Large intestine (tissue), 3 donors: Measurements from ENCODE around the gene PAQR4. TPM values are rescaled to one million over a fixed set of nuclear protein-coding genes. Genes with fewer than 3 reads are reported as not detected.
A peak's percentile ranks its signal among the peaks of the same experiment; 100 is the strongest.

ENCODE experiments used
- DNase-seq, 2 donors: peaks; one replicate each; pipeline versions ENCODE4 v3.0.0 to v3.0.0-alpha.2; 2013
- H3K27ac ChIP-seq: one replicate; pipeline ENCODE4 v1.5.1; 2013; ENCODE audit warnings: low read length
- H3K27me3 ChIP-seq: 2 replicates; pipeline ENCODE4 v1.6.1; 2013; ENCODE audit warnings: low read length; ENCODE audit not compliant: control insufficient read depth, insufficient read depth
- H3K36me3 ChIP-seq: 2 replicates; pipeline ENCODE4 v1.6.1; 2013; ENCODE audit warnings: low read length; ENCODE audit not compliant: control insufficient read depth, insufficient read depth
- H3K4me1 ChIP-seq: one replicate; pipeline ENCODE4 v1.6.1; 2013; ENCODE audit warnings: low read length; ENCODE audit not compliant: control insufficient read depth, insufficient read depth
- H3K4me3 ChIP-seq: one replicate; pipeline ENCODE4 v1.5.1; 2013; ENCODE audit warnings: low read length
- H3K9me3 ChIP-seq: one replicate; pipeline ENCODE4 v1.6.1; 2013; ENCODE audit warnings: mild to moderate bottlenecking, low read depth, low read length, moderate library complexity; ENCODE audit not compliant: control insufficient read depth
- WGBS: methylation state at CpG from one replicate; pipeline ENCODE4 v1.1.5; 2013; ENCODE audit warnings: low lambda C conversion rate; ENCODE audit not compliant: insufficient coverage; 5-methylcytosine and 5-hydroxymethylcytosine counted together
- polyA plus RNA-seq: library from polyadenylated mRNA; unstranded; fragments of 120-200 nt; gene quantifications from one replicate; pipeline ENCODE4 v1.2.1, GENCODE V29; 2013

Gene PAQR4
- polyA plus RNA-seq, 1 donor, result 16.4 TPM

DNA sequence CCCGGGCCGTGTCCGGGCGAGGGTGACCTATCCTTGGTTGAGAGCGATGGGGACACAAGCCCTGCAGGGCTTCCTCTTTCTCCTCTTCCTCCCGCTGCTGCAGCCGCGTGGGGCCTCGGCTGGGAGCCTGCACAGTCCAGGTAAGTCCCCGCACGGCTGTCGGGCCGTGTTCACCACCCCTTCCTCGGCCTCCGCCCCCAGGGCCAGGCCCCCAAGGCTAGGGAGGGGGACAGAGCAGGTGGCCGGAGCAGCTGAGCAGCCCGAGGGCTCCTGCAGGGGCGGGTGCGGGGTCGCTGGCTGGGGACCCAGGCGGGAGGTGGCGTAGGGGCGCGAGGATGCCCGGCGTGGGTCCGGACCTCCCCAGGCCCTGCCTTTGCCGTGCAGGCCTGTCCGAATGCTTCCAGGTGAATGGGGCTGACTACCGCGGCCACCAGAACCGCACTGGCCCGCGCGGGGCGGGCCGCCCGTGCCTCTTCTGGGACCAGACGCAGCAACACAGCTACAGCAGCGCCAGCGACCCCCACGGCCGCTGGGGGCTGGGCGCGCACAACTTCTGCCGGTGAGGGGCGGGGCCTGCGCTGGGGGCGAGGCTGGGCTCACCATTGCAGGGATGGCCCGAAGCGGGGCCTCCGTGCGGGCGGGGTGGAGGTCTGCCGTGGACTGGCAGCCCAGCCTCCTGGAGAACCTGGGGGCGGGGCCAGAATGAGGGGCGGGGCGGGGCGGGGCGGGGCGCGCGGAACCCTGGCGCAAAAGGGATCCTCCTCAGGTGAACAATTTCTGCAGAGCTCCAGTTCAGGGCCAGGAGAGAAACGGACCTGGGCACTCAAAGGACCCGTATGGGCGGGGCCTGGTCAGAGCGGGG is 4.4 kb upstream of the PAQR4 start:
- peak in 1 of 2 donors; percentile 56 for DNase-seq
- Histone ChIP-seq H3K27ac (no peak overlapping the region), H3K4me1 (peaks cover 32% of the 10 kb centered on the region), H3K27me3 (peaks cover 75% of the 10 kb centered on the region), H3K9me3 (peaks cover 28% of the 10 kb centered on the region), H3K36me3 (no peaks in the 10 kb centered on the region), H3K4me3 (peak overlapping the region; percentile 13)
- no CpG with 5 or more reads among the region's 68 CpGs for WGBS

- Histone ChIP-seq H3K4me3 (no peak overlapping the region), H3K27me3 (peaks cover 70% of the 10 kb centered on the region), H3K36me3 (no peaks in the 10 kb centered on the region), H3K27ac (no peak overlapping the region), H3K9me3 (peaks cover 28% of the 10 kb centered on the region), H3K4me1 (peaks cover 40% of the 10 kb centered on the region)
- DNase-seq, result no peak
- no CpG with 5 or more reads among the region's 39 CpGs for WGBS
These were observed 2.9 kb upstream of the PAQR4 start for GRCh38 chr16:2966043-2966807.

GRCh38 chr16:2966808-2967191 is 2.3 kb upstream of the PAQR4 start:
- Histone ChIP-seq H3K9me3 (peaks cover 28% of the 10 kb centered on the region), H3K36me3 (peaks cover 1% of the 10 kb centered on the region), H3K4me1 (peaks cover 40% of the 10 kb centered on the region), H3K27ac (no peak overlapping the region), H3K27me3 (peaks cover 67% of the 10 kb centered on the region), H3K4me3 (no peak overlapping the region)
- no CpG with 5 or more reads among the region's 46 CpGs for WGBS
- DNase-seq, result peak in 1 of 2 donors; percentile 40

- H3K36me3 ChIP-seq, result peaks cover 5% of the 10 kb centered on the region
- no peak for DNase-seq
- peaks cover 28% of the 10 kb centered on the region for H3K9me3 ChIP-seq
- H3K27ac ChIP-seq, result no peak overlapping the region
- WGBS, result no CpG with 5 or more reads among the region's 51 CpGs
- H3K4me3 ChIP-seq, result no peak overlapping the region
- peaks cover 63% of the 10 kb centered on the region for H3K27me3 ChIP-seq
- peaks cover 40% of the 10 kb centered on the region for H3K4me1 ChIP-seq
These were observed 1.9 kb upstream of the PAQR4 start for GRCh38 chr16:2967211-2967631.

DNA sequence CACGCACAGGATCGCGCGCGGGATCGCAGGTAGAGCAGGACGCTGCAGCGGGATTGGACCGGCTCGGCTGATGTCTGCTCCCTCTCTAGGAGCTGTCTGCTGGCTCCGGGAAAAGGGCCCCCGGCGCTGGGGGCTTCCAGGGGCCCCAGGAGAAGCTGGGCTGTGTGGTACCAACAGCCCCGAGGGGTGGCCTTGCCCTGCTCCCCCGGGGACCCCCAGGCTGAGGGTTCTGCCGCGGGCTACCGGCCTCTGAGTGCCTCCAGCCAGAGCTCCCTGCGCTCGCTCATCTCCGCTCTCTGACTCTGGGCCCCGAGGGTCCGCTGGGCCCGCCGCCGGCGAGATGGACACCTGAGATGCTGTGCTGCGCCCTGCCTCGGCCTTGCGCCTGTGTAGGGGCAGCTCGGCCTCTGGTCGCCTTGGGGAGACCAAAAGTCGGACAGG is 1.4 kb upstream of the PAQR4 start:
- WGBS, result no CpG with 5 or more reads among the region's 33 CpGs
- no peak overlapping the region for H3K4me3 ChIP-seq
- no peak overlapping the region for H3K27ac ChIP-seq
- H3K9me3 ChIP-seq, result peaks cover 26% of the 10 kb centered on the region
- DNase-seq, result no peak
- peaks cover 10% of the 10 kb centered on the region for H3K36me3 ChIP-seq
- H3K4me1 ChIP-seq, result peaks cover 40% of the 10 kb centered on the region
- H3K27me3 ChIP-seq, result peaks cover 57% of the 10 kb centered on the region

DNA sequence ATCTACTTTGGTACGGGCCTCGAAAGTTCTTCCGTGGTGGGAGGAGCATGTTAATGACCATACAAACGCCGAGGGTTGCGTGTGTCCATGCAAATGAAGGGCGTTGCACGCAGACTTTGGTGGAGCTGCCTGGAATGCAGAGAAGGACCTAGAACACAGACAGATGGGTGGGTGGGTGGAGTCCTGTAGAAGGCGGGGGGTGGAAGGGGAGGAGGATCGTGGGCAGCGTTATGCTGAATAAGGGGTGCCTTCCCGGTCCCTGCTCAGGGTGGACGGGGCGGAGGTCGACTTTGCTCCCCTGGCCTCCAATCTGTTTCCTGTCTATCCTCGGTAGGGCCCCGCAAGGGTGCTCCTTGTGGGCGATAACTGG is 795 bp upstream of the PAQR4 start:
- Histone ChIP-seq H3K36me3 (peaks cover 11% of the 10 kb centered on the region), H3K4me3 (peak overlapping the region; percentile 62), H3K27ac (peak overlapping the region; percentile 35), H3K9me3 (peaks cover 23% of the 10 kb centered on the region), H3K27me3 (peaks cover 51% of the 10 kb centered on the region), H3K4me1 (peaks cover 38% of the 10 kb centered on the region)
- WGBS, result no CpG with 5 or more reads among the region's 18 CpGs
- no peak for DNase-seq

DNA sequence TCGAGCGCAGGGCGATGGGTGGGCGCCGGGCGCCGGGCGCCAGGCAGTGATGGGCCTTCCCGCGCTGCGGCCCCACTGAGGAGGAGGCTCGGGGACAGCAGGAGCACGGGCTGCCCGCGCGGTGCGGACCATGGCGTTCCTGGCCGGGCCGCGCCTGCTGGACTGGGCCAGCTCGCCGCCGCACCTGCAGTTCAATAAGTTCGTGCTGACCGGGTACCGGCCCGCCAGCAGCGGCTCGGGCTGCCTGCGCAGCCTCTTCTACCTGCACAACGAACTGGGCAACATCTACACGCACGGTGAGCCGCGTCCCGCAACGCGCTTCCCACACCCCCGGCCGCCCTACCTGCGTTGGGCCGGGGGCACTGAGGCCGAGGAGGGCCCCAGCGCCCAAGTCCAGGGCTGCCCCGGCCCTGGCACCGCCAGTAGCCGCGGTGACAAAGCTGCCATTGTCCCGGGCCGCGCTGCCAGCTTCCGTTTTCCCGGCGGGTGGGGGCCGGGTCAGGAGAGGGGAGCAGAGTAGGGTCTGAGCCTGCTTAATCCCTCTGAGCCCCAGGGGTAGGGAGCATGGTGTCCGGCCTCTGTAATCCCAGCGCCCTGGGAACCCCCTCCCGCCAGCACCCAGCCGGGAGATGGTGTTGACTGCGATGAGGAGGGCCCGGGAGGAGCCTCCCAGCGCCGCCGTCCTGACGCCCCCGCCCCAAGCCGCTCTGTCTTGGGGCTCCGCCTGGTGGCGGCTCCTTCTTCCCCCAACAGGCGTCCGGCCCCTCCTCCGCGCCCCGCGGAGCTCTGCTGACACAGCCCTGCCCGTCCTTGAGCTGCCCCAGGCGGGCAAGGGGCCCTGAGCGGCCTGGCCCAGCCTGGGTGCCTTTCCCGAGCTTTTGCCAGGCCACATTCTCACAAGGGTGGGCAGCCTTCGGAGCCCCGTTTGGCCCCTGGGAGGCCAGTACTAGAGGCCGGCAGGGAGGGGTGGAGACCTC is 685 bp downstream of the PAQR4 start:
- peak; percentile 61 to 77 for DNase-seq
- Histone ChIP-seq H3K4me1 (peaks cover 27% of the 10 kb centered on the region), H3K27ac (no peak overlapping the region), H3K4me3 (peak overlapping the region; percentile 66), H3K36me3 (peaks cover 11% of the 10 kb centered on the region), H3K9me3 (peaks cover 13% of the 10 kb centered on the region), H3K27me3 (peaks cover 37% of the 10 kb centered on the region)
- no CpG with 5 or more reads among the region's 83 CpGs for WGBS

DNA sequence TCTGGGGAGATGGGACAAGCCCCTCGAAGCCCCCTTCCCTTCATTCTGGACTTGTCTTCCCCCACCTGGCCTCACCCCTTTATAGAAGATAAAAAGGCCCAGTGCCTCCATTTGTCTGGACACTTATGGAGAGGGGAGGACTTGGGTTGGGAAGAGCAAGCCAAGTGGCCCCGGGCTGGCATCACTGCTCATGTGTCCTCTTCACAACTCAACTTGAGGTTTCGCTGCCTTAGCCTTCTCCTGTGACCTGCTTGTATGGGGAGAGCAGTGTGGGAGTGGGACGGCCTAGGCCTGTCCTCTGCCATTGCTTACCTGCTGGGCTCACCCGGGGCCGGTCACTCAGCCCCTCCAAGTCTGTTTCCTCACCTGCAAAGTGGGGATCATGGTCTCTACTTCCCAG is 1.4 kb downstream of the PAQR4 start:
- Histone ChIP-seq H3K27ac (no peak overlapping the region), H3K36me3 (peaks cover 11% of the 10 kb centered on the region), H3K4me1 (peaks cover 23% of the 10 kb centered on the region), H3K27me3 (peaks cover 30% of the 10 kb centered on the region), H3K4me3 (peak overlapping the region; percentile 66), H3K9me3 (peaks cover 15% of the 10 kb centered on the region)
- DNase-seq, result no peak
- WGBS, result no CpG with 5 or more reads among the region's 6 CpGs

DNA sequence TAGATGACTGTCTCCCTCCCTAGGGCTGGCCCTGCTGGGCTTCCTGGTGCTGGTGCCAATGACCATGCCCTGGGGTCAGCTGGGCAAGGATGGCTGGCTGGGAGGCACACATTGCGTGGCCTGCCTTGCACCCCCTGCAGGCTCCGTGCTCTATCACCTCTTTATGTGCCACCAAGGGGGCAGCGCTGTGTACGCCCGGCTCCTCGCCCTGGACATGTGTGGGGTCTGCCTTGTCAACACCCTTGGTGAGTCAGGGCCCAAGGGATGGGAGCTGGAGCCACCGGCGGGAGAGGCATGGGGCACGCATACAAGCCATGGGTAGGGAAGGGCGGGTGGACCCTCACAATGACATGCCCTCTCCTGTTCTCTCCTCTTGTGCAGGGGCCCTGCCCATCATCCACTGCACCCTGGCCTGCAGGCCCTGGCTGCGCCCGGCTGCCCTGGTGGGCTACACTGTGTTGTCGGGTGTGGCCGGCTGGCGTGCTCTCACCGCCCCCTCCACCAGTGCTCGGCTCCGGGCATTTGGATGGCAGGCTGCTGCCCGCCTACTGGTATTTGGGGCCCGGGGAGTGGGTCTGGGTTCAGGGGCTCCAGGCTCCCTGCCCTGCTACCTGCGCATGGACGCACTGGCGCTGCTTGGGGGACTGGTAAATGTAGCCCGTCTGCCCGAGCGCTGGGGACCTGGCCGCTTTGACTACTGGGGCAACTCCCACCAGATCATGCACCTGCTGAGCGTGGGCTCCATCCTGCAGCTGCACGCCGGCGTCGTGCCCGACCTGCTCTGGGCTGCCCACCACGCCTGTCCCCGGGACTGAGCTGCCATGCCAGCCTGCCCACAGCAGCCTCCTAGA is 2.2 kb downstream of the PAQR4 start:
- Histone ChIP-seq H3K4me3 (no peak overlapping the region), H3K27me3 (peaks cover 22% of the 10 kb centered on the region), H3K4me1 (peaks cover 23% of the 10 kb centered on the region), H3K36me3 (peaks cover 11% of the 10 kb centered on the region), H3K9me3 (peaks cover 10% of the 10 kb centered on the region), H3K27ac (no peak overlapping the region)
- no CpG with 5 or more reads among the region's 35 CpGs for WGBS
- DNase-seq, result no peak
